NCI-H128 (cell line): ENCODE data around the gene VILL.
"Not testable (repeated sequence)": the region's sequence is repeated elsewhere in the genome, so short reads cannot be mapped to it uniquely, and the experiment has no call there.

Experiments used
- DNase-seq: peaks from one replicate; lab custom pipeline; 2025; ENCODE audit not compliant: unreplicated experiment; lab: John Stamatoyannopoulos, UW

Gene VILL

GRCh38 chr3:37963016-37963415, 27.6 kb upstream of the VILL start:
- DNase-seq, result no peak

GRCh38 chr3:37963635-37964034, 27.0 kb upstream of the VILL start:
- no peak for DNase-seq

DNA sequence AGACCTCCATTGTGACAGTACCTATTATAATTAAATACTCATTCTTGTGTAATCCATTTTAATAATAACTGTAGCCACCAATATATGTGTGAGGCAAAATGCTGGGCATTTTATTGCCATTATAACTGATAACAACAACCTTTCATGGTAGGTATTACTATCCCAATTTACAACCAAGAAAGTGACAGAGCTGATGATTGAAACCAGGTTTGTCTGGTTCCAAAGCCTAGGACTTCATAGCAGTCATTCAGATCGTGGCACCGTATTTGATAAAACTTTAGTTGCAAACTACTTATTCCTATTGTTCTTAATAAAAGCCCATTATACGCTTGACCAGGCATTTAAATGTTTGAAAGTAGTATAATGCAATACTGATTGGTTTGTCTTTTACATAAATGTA, 26.4 kb upstream of the VILL start:
- DNase-seq, result no peak

DNA sequence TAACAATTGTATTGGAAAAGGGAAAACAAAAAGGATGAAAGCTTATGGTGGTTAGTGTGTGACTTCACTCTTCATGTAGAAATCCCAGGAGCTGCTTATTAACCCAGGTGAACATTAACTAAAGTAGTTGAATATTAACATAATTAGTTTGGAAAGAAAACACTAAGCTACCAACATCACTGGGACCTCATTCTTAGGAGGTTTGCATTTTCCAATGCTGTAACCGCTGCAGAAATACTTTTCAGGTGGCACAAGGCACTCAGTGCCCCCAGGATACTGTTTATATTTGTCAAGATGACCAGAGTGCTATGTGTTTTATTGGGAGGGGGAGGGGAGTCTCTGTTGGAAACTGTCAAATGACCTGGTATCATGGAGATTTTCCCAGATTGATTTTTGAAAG, 25.9 kb upstream of the VILL start:
- DNase-seq, result no peak

- no peak for DNase-seq
These were observed 23.2 kb upstream of the VILL start for GRCh38 chr3:37967260-37967881.

- DNase-seq, result no peak
These were observed 22.4 kb upstream of the VILL start for GRCh38 chr3:37968199-37968598.

GRCh38 chr3:37968813-37969595, 21.6 kb upstream of the VILL start:
- DNase-seq, result no peak

DNA sequence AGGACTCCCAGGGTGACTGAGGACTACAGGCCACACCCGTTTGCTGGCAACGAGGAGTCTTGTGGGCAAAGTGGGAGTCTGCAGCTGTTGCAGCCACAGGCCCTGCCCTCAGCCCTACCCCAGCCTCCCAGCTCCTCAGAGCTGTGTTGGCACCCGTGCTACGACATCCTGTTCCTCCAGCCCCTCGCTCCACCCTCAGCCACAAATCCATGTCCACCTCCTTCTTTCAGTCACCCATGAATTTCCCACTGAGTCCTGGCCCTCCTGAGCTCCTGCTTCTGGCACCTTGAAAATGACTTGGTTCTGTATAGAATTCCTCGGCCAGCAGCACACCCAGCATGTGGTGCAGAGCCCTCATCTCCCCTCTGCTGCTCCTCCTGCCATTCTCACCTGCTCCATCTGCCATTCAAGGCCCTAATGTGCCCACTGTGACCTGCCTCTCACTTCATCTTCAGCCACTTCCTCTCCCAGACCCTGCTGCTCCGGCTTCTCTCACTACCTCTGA, 20.9 kb upstream of the VILL start:
- DNase-seq, result no peak

- no peak for DNase-seq
These were observed 19.8 kb upstream of the VILL start for GRCh38 chr3:37970802-37971201.

- DNase-seq, result no peak
These were observed 19.1 kb upstream of the VILL start for GRCh38 chr3:37971467-37971866.

DNA sequence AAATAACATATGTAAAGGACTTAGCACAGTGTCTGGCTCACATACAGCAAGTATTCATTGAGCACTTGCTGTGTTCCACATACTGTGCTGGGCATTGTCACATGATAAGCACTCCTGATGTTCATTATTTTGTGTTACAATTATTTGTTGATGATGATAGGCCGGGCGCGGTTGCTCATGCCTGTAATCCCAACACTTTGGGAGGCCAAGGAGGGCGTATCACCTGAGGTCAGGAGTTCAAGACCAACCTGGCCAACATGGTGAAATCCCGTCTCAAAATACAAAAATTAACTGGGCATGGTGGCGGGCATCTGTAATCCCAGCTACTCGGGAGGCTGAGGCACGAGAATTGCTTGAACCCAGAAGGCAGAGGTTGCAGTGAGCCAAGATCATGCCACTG, 18.5 kb upstream of the VILL start:
- not testable (repeated sequence) for DNase-seq

DNA sequence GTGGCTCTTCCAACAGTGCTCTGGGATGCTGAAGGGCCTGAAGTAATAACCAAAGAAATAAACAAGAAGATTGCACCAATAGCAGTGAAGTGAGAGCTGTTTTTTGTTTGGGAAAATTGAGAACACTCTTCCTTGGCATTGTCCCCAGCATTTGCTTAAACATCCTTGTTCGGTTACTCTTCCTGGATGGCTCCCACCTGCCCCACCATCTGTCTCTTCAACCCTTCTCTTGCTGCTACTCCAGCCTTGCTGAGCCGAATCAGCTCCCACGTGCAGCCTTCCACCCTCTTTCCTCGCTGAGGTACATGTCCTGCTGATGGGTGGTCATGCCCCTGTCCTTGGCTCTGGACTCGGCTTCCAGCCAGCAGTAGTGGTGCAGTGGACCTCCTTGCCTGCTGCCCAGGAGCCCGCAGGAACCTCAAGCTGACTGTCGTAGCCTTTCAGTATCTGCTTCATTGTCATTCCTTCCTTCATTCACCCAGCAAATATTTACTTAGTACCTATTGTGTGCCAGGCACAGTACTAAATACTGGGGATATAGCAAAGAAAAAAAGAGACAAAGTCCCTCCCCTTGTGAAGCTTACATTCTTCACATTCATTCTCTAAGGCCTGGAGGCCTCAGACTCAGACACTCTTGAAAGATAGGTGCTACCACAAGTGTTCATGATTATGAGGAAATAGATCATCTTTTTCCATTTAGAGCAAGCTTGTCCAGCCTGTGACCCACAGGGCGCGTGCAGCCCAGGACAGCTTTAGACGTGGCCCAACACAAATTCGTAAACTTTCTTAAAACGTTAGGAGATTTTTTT, 17.1 kb upstream of the VILL start:
- no peak for DNase-seq

DNA sequence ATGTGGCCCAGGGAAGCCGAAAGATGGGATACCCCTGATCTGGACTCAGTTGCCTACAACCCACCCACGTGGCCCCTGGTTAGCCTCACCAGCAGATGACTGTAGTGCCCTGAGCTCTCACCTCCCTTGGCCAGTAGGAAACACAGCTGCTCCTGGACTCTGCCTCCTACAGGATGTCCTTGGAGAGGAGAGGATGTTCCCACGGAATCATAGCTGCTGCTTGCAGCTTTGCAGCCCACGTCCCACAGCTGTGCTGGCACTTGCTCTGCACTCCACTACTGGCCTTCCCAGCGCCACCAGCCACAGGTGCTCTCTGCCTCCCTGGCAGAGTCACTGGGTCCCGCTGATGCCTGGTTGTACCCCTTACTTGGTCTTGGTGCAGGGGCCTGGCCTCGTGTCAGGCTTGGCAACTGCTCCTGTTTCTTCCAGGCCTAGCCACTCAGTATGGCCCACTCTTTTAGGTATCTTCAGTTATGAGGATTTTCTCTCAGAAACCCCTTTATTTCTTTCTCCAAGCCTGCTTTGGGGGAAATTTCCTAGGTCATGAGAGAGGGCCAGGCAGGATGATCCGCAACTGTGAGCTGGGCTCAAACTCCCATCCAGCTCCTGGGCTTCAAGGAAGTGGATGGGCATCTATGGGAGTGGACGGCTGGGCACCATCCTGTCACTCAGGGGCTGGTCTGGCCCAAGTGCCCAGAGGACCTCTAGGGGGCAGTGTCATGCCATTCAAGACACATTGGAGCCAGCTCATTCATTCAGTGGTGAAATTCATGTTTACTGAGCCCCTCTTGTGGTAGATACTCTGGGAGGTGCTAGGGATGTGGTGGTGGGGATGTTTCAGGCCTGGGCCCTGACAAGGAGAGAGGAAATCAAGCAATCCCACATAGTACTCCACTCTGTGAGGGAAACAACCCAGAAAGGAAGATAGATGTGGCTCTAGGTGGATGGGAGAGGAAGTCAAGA, 16.2 kb upstream of the VILL start:
- no peak for DNase-seq

- DNase-seq, result no peak
These were observed 10.8 kb upstream of the VILL start for GRCh38 chr3:37979541-37980461.

DNA sequence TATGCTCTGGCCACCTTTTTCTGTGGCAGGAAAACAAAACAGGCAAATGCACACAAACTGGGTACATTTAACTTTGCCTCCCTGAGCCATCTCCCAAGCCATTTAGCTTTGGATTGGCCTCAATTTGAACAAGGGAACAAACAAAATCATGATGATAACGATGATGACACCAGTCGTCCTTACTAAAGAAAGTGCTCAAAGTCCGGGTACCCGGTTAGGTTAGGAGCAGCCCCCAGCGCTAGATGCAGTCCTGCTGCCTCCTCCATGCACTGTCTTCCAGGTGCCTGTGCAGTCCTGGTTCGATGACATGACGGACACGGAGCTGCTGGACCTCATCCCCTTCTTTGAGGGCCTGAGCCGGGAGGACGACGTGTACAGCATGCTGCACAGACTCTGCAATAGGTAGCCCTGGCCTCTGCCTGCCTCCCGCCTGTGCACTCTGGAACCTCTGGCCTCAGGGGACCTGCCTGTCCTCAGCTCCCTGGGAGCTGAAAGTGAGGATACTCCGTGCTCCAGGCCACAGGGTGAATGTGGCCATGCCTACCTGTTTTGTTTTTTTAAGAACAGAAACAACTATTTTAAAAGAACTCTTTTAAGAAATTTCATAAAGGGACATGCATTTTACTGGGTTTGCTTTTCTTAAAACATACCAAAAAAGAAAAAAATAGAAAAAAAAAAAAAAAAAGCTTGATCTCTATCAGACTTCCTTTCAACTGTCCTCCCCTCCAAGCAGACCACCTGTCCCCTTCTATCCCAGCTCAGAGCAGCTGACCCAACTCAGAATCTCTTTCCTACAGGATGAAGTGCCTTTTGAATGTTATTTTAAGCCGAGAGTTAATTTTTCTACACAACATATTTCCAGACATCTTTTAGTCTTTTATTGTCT, 9.9 kb upstream of the VILL start:
- DNase-seq, result no peak

DNA sequence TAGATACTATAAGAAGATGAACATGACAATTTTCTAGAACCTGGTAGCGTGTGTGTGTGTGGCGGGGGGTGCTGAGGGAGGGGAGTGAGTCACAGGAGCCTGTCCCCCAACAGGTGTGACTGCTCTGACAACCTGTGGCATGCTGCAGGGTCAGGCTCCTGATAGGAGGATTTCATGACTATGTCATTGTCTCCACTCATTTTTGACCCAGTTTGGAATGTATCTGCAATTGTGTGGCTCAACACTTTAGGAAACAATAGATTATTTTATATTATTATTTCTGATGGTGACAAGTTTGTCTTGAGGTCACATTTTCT, 9.3 kb upstream of the VILL start:
- DNase-seq, result no peak

DNA sequence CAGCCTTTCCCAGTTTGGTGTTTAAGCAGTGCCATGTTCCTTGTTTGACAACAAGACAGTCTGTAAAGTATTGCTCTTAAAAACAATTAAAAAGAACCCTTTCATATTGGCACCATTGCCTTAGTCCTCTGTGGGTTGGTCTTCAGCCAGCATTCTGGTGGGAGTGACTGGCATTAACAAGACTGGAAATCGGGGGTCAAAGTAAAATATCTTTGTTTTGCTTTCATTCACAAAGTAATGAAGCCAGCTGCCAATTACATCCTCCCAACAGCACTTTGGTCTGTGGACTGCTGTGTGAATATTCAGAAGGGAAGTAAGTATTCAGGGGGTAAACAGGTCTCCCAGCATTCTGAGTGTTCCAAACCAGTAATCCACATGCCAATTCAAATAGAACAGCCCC, 8.3 kb upstream of the VILL start:
- DNase-seq, result no peak

- DNase-seq, result no peak
These were observed 6.5 kb upstream of the VILL start for GRCh38 chr3:37984051-37984450.

DNA sequence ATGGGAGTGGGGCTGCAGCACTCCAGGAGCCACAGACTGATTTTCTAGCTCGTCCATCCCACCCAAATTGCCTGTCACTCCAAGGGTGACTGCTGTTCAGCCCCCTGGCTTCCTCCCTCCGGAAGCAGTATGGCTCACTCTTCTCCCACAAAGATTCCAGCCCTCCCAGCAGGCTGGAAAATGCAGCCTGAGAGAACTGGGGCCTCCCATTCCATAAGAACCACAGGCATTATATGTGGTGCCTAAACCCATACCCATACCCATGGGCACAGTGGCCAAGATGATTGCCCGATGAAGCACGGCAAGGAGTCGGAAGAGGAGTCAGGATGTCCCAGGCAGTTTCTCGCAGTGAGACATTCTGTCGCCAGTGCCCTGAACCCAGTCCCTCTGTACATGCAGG, 6.0 kb upstream of the VILL start:
- no peak for DNase-seq
